Measurements from ENCODE around the gene PRRC2B.
"Not testable (repeated sequence)": the region's sequence is repeated elsewhere in the genome, so short reads cannot be mapped to it uniquely, and the experiment has no call there.

Gene PRRC2B

GRCh38 chr9:131539223-131539923 lies 145.5 kb downstream of the PRRC2B start:
- no peak overlapping the region for H3K4me3 ChIP-seq (ENCODE audit: low read depth in 1 of 5, low read length in 5 of 5)
- no peak overlapping the region for H3K27ac ChIP-seq (ENCODE audit: low read depth, low read length)
- peaks cover 0 to 4% (median 0%) of the 10 kb centered on the region in 5 donors for H3K27me3 ChIP-seq (ENCODE audit: control insufficient read depth in 5 of 5, insufficient read depth in 4 of 5, low read length in 5 of 5)
- H3K4me1 ChIP-seq (ENCODE audit: control insufficient read depth in 5 of 5, insufficient read depth in 5 of 5, low read length in 5 of 5), result no peaks in the 10 kb centered on the region
- peaks cover 0 to 17% (median 13%) of the 10 kb centered on the region in 5 donors for H3K9me3 ChIP-seq (ENCODE audit: control insufficient read depth in 5 of 5, low read length in 5 of 5)
- H3K9ac ChIP-seq (ENCODE audit: low read length in 5 of 5), result no peak overlapping the region
- H3K36me3 ChIP-seq (ENCODE audit: control insufficient read depth in 5 of 5, insufficient read depth in 5 of 5, low read length in 5 of 5), result no peaks in the 10 kb centered on the region

GRCh38 chr9:131543141-131543540 lies 149.3 kb downstream of the PRRC2B start:
- Histone ChIP-seq H3K27me3 (ENCODE audit: control insufficient read depth in 5 of 5, insufficient read depth in 4 of 5, low read length in 5 of 5) (peaks cover 8 to 33% (median 21%) of the 10 kb centered on the region in 5 donors), H3K4me3 (ENCODE audit: low read depth in 1 of 5, low read length in 5 of 5) (no peak overlapping the region), H3K9ac (ENCODE audit: low read length in 5 of 5) (no peak overlapping the region), H3K9me3 (ENCODE audit: control insufficient read depth in 5 of 5, low read length in 5 of 5) (peaks cover 0 to 18% (median 14%) of the 10 kb centered on the region in 5 donors), H3K27ac (ENCODE audit: low read depth, low read length) (no peak overlapping the region), H3K4me1 (ENCODE audit: control insufficient read depth in 5 of 5, insufficient read depth in 5 of 5, low read length in 5 of 5) (peaks cover 0 to 16% (median 10%) of the 10 kb centered on the region in 5 donors), H3K36me3 (ENCODE audit: control insufficient read depth in 5 of 5, insufficient read depth in 5 of 5, low read length in 5 of 5) (no peaks in the 10 kb centered on the region)

- Histone ChIP-seq H3K9me3 (ENCODE audit: control insufficient read depth in 5 of 5, low read length in 5 of 5) (peaks cover 0 to 18% (median 14%) of the 10 kb centered on the region in 5 donors), H3K36me3 (ENCODE audit: control insufficient read depth in 5 of 5, insufficient read depth in 5 of 5, low read length in 5 of 5) (no peaks in the 10 kb centered on the region), H3K4me3 (ENCODE audit: low read depth in 1 of 5, low read length in 5 of 5) (no peak within 1 kb of the TSS), H3K4me1 (ENCODE audit: control insufficient read depth in 5 of 5, insufficient read depth in 5 of 5, low read length in 5 of 5) (peaks cover 0 to 16% (median 10%) of the 10 kb centered on the region in 5 donors), H3K9ac (ENCODE audit: low read length in 5 of 5) (no peak within 1 kb of the TSS), H3K27me3 (ENCODE audit: control insufficient read depth in 5 of 5, insufficient read depth in 4 of 5, low read length in 5 of 5) (peaks cover 8 to 37% (median 22%) of the 10 kb centered on the region in 5 donors), H3K27ac (ENCODE audit: low read depth, low read length) (no peak within 1 kb of the TSS)
Measured at GRCh38 chr9:131545003-131545785, 151.3 kb downstream of the PRRC2B start, which contains the start of gene PRRT1B. PRRT1B (plus strand) TSS chr9:131545523; CDS start chr9:131545616, 93 bp downstream.

GRCh38 chr9:131545786-131546335 lies 152.0 kb downstream of the PRRC2B start:
- H3K4me3 ChIP-seq (ENCODE audit: low read depth in 1 of 5, low read length in 5 of 5), result no peak overlapping the region
- H3K9me3 ChIP-seq (ENCODE audit: control insufficient read depth in 5 of 5, low read length in 5 of 5), result peaks cover 0 to 18% (median 14%) of the 10 kb centered on the region in 5 donors
- H3K36me3 ChIP-seq (ENCODE audit: control insufficient read depth in 5 of 5, insufficient read depth in 5 of 5, low read length in 5 of 5), result no peaks in the 10 kb centered on the region
- peaks cover 8 to 37% (median 22%) of the 10 kb centered on the region in 5 donors for H3K27me3 ChIP-seq (ENCODE audit: control insufficient read depth in 5 of 5, insufficient read depth in 4 of 5, low read length in 5 of 5)
- no peak overlapping the region for H3K27ac ChIP-seq (ENCODE audit: low read depth, low read length)
- H3K9ac ChIP-seq (ENCODE audit: low read length in 5 of 5), result no peak overlapping the region
- H3K4me1 ChIP-seq (ENCODE audit: control insufficient read depth in 5 of 5, insufficient read depth in 5 of 5, low read length in 5 of 5), result peaks cover 0 to 16% (median 10%) of the 10 kb centered on the region in 5 donors

- Histone ChIP-seq H3K9me3 (ENCODE audit: control insufficient read depth in 5 of 5, low read length in 5 of 5) (peaks cover 0 to 18% (median 14%) of the 10 kb centered on the region in 5 donors), H3K9ac (ENCODE audit: low read length in 5 of 5) (no peak overlapping the region), H3K4me3 (ENCODE audit: low read depth in 1 of 5, low read length in 5 of 5) (peak overlapping the region in 3 of 5 donors; percentile 8 to 31 (median 29)), H3K4me1 (ENCODE audit: control insufficient read depth in 5 of 5, insufficient read depth in 5 of 5, low read length in 5 of 5) (peaks cover 0 to 16% (median 10%) of the 10 kb centered on the region in 5 donors), H3K36me3 (ENCODE audit: control insufficient read depth in 5 of 5, insufficient read depth in 5 of 5, low read length in 5 of 5) (no peaks in the 10 kb centered on the region), H3K27ac (ENCODE audit: low read depth, low read length) (no peak overlapping the region), H3K27me3 (ENCODE audit: control insufficient read depth in 5 of 5, insufficient read depth in 4 of 5, low read length in 5 of 5) (peaks cover 8 to 37% (median 22%) of the 10 kb centered on the region in 5 donors)
Measured at GRCh38 chr9:131546336-131547084, 152.6 kb downstream of the PRRC2B start.

GRCh38 chr9:131549186-131549585 lies 155.3 kb downstream of the PRRC2B start:
- H3K9ac ChIP-seq (ENCODE audit: low read length in 5 of 5); H3K36me3 ChIP-seq (ENCODE audit: control insufficient read depth in 5 of 5, insufficient read depth in 5 of 5, low read length in 5 of 5); H3K27ac ChIP-seq (ENCODE audit: low read depth, low read length); H3K4me3 ChIP-seq (ENCODE audit: low read depth in 1 of 5, low read length in 5 of 5); H3K9me3 ChIP-seq (ENCODE audit: control insufficient read depth in 5 of 5, low read length in 5 of 5): not testable (repeated sequence)
- peaks cover 0 to 16% (median 10%) of the 10 kb centered on the region in 5 donors for H3K4me1 ChIP-seq (ENCODE audit: control insufficient read depth in 5 of 5, insufficient read depth in 5 of 5, low read length in 5 of 5)
- peaks cover 22 to 55% (median 33%) of the 10 kb centered on the region in 5 donors for H3K27me3 ChIP-seq (ENCODE audit: control insufficient read depth in 5 of 5, insufficient read depth in 4 of 5, low read length in 5 of 5)

Data from subcutaneous abdominal adipose tissue (tissue), 5 donors.